NCI-H2196 (cell line): ENCODE results near the gene PCDH10.
"Not testable (repeated sequence)": the region's sequence is repeated elsewhere in the genome, so short reads cannot be mapped to it uniquely, and the experiment has no call there.

ENCODE experiments used
- DNase-seq: peaks from one replicate; lab custom pipeline; 2025; ENCODE audit not compliant: unreplicated experiment; lab: John Stamatoyannopoulos, UW

The PCDH10 gene

DNA sequence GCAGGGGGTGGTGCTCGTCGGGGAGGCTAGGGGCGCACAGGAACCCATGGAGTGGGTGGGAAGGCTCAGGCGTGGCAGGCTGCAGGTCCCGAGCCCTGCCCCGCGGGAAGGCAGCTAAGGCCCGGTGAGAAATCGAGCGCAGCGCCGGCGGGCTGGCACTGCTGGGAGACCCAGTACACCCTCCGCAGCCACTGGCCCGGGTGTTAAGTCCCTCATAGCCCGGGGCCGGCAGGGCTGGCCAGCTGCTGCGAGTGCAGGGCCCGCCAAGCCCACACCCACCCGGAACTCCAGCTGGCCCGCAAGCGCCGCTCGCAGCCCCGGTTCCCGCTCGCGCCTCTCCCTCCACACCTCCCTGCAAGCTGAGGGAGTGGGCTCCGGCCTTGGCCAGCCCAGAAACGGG, 91.4 kb downstream of the PCDH10 start:
- not testable (repeated sequence) for DNase-seq
